Fibroblast of lung (primary cell): ENCODE measurements around the gene ATG7.

ENCODE experiments used
- CTCF ChIP-seq, 2 donors: IDR thresholded peaks in 1 of 2; conservative IDR thresholded peaks in 1 of 2; 1 replicate in 1 of 2; 2 replicates in 1 of 2; pipeline ENCODE4 v1.5.1; 2011 to 2012; ENCODE audit warnings: low read length in 2 of 2, control low read depth in 1 of 2, inconsistent platforms in 1 of 2, low read depth in 1 of 2, mild to moderate bottlenecking in 1 of 2
- EZH2 ChIP-seq: IDR thresholded peaks from 2 replicates; pipeline ENCODE4 v1.5.1; 2012; ENCODE audit warnings: low read length, control low read depth, mild to moderate bottlenecking; ENCODE audit errors: missing control alignments

GRCh38 chr3:11285471-11285870 is 13.3 kb downstream of the ATG7 start:
- no peak for TF ChIP-seq CTCF (conservative IDR thresholded peaks at IDR 0.05 in 1 of 2, IDR thresholded peaks at IDR 0.05 in 1 of 2; ENCODE audit: low read depth in 1 of 2, low read length in 2 of 2)
- TF ChIP-seq EZH2 = no peak
